HG03175 (cell line): ENCODE data around the gene CD200.

Experiments
- ATAC-seq: cut with Tn5 transposase; IDR thresholded peaks from one replicate; pipeline ENCODE4 v1.9.1; 2021; ENCODE audit warnings: mild to moderate bottlenecking, moderate library complexity; ENCODE audit not compliant: unreplicated experiment

Gene CD200

GRCh38 chr3:112407888-112408702 is 75.1 kb downstream of the CD200 start:
- ATAC-seq = no peak

GRCh38 chr3:112409041-112409440 is 76.1 kb downstream of the CD200 start:
- ATAC-seq = no peak

- ATAC-seq = no peak
These were observed 78.5 kb downstream of the CD200 start for GRCh38 chr3:112411425-112411824.
